Endodermal cell (in vitro differentiated cells): ENCODE data around the gene GABRB2. TPM values are rescaled to one million over a fixed set of nuclear protein-coding genes. Genes with fewer than 3 reads are reported as not detected.

Source experiments
- DNase-seq: peaks from one replicate; pipeline ENCODE4 v3.0.0-alpha.2; 2017
- H3K27ac ChIP-seq: 2 replicates; pipeline ENCODE4 v1.5.1; 2013; ENCODE audit warnings: mild to moderate bottlenecking, low read depth, low read length, moderate library complexity
- H3K27me3 ChIP-seq: 2 replicates; pipeline ENCODE4 v1.6.1; 2013; ENCODE audit warnings: mild to moderate bottlenecking, low read length, moderate library complexity; ENCODE audit not compliant: insufficient read depth, control insufficient read depth, poor library complexity, severe bottlenecking
- H3K36me3 ChIP-seq: 2 replicates; pipeline ENCODE4 v1.7.0; 2013; ENCODE audit warnings: mild to moderate bottlenecking, low read length, moderate library complexity; ENCODE audit not compliant: control insufficient read depth, insufficient read depth
- H3K4me1 ChIP-seq: one replicate; pipeline ENCODE4 v1.7.0; 2013; ENCODE audit warnings: low read length; ENCODE audit not compliant: control insufficient read depth, insufficient read depth
- H3K4me3 ChIP-seq: 2 replicates; pipeline ENCODE4 v1.5.1; 2013; ENCODE audit warnings: mild to moderate bottlenecking, low read length, moderate library complexity
- H3K9ac ChIP-seq: 2 replicates; pipeline ENCODE4 v1.6.1; 2013; ENCODE audit warnings: mild to moderate bottlenecking, low read length, moderate library complexity; ENCODE audit not compliant: poor library complexity, severe bottlenecking; ENCODE audit errors: extremely low read depth
- H3K9me3 ChIP-seq: 2 replicates; pipeline ENCODE4 v1.6.1; 2013; ENCODE audit warnings: mild to moderate bottlenecking, low read length, moderate library complexity; ENCODE audit not compliant: control insufficient read depth
- H3K27ac Mint-ChIP-seq: 2 replicates; pipeline ENCODE4 v1.8.0; 2020; ENCODE audit warnings: mixed read lengths
- H3K27me3 Mint-ChIP-seq: 2 replicates; pipeline ENCODE4 v1.8.0; 2021; ENCODE audit warnings: mild to moderate bottlenecking, mixed read lengths; ENCODE audit not compliant: insufficient read depth
- H3K36me3 Mint-ChIP-seq: 2 replicates; pipeline ENCODE4 v1.8.0; 2020; ENCODE audit warnings: low read depth, mixed read lengths
- H3K4me1 Mint-ChIP-seq: 2 replicates; pipeline ENCODE4 v1.8.0; 2020; ENCODE audit warnings: mixed read lengths
- H3K4me3 Mint-ChIP-seq: 2 replicates; pipeline ENCODE4 v1.8.0; 2020; ENCODE audit warnings: mild to moderate bottlenecking, moderate library complexity, mixed read lengths
- H3K9me3 Mint-ChIP-seq: 2 replicates; pipeline ENCODE4 v1.8.0; 2020; ENCODE audit warnings: mild to moderate bottlenecking, mixed read lengths
- WGBS, 2 experiments: methylation state at CpG; one replicate each; pipeline versions ENCODE4 v1.1.5 to v1.1.7; 2013; ENCODE audit warnings: missing lambda C conversion rate in 2 of 2, mixed read lengths in 1 of 2; ENCODE audit not compliant: insufficient coverage in 1 of 2, insufficient read length in 1 of 2; 5-methylcytosine and 5-hydroxymethylcytosine counted together
- total RNA-seq, 2 donors: library from RNA; stranded (reverse); fragmentation: NEBNext Ultra II Directional in 1 of 2; extraction: Animal tissue kit (Norgen Biotek cat#: 25700) in 1 of 2; gene quantifications; 2 replicates in 1 of 2; 3 replicates in 1 of 2; pipeline ENCODE4 v1.2.1, GENCODE V29; 2021
- TF ChIP-seq, protein P1 (sequence below): fragments of 200-600 bp; sonication (generic); conservative IDR thresholded peaks from 2 replicates; pipeline ENCODE4 v1.5.0; 2021; ENCODE audit warnings: antibody characterized with exemption, mild to moderate bottlenecking

GABRB2 gene
- total RNA-seq, 2 donors from 2014 or later, result 0.77 to 2.5 TPM

DNA sequence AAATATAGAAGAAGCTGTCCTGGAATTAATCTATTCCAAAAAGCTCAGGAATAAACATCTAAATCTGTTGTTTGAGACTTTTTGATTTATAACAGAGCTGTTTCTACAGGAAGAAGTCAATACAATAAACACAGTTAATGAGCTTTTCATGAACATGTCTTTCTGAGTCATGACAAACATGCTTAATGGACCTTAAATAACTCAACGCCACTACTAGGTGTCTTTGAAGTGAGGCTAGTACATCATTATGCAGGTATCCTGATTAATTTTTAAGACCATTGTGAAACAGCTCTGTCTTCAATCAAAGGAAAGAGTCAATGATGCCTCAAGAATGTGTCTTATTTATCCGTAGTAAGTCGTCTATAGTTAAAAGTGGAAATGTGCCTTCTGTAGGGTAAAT is 131.6 kb downstream of the GABRB2 start:
- H3K36me3 ChIP-seq, result no peaks in the 10 kb centered on the region
- WGBS, 2 experiments, result 90% methylated on average over 3 of the region's 3 CpGs; no CpG with 5 or more reads in 1 of the 2 experiments
- DNase-seq, result no peak
- no peaks in the 10 kb centered on the region for H3K9me3 ChIP-seq
- Mint-ChIP-seq H3K9me3 (no peaks in the 10 kb centered on the region), H3K27ac (no peak overlapping the region), H3K4me1 (no peaks in the 10 kb centered on the region), H3K36me3 (no peaks in the 10 kb centered on the region), H3K27me3 (no peaks in the 10 kb centered on the region), H3K4me3 (no peak overlapping the region)
- no peaks in the 10 kb centered on the region for H3K4me1 ChIP-seq
- H3K9ac ChIP-seq, result no peak overlapping the region
- H3K27me3 ChIP-seq, result no peaks in the 10 kb centered on the region
- TF ChIP-seq, protein P1, sequence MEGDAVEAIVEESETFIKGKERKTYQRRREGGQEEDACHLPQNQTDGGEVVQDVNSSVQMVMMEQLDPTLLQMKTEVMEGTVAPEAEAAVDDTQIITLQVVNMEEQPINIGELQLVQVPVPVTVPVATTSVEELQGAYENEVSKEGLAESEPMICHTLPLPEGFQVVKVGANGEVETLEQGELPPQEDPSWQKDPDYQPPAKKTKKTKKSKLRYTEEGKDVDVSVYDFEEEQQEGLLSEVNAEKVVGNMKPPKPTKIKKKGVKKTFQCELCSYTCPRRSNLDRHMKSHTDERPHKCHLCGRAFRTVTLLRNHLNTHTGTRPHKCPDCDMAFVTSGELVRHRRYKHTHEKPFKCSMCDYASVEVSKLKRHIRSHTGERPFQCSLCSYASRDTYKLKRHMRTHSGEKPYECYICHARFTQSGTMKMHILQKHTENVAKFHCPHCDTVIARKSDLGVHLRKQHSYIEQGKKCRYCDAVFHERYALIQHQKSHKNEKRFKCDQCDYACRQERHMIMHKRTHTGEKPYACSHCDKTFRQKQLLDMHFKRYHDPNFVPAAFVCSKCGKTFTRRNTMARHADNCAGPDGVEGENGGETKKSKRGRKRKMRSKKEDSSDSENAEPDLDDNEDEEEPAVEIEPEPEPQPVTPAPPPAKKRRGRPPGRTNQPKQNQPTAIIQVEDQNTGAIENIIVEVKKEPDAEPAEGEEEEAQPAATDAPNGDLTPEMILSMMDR, result no peak
- H3K4me3 ChIP-seq, result no peak overlapping the region
- H3K27ac ChIP-seq, result no peak overlapping the region

DNA sequence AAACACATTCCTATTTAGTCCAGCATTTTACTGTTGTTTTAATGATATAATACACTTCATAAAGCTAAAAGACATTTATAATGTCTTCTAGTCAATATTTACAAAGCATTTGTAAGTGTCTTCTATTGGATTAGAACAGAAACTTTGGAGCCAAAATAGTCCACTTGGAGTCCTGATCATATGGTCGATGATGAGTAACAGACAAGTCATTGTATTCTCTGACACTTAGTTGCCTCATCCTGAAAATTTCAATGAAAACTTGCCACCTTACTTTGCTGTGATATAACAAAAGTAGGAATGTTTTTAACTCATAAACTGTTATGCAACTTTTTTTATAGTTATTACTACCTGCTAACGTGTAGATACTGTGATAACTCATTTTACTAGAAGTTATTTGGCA is 132.5 kb downstream of the GABRB2 start:
- H3K4me1 Mint-ChIP-seq, result no peaks in the 10 kb centered on the region
- no peak for DNase-seq
- no peak overlapping the region for H3K27ac ChIP-seq
- no peak overlapping the region for H3K4me3 Mint-ChIP-seq
- no peak overlapping the region for H3K4me3 ChIP-seq
- no peaks in the 10 kb centered on the region for H3K9me3 ChIP-seq
- no peaks in the 10 kb centered on the region for H3K27me3 Mint-ChIP-seq
- no peaks in the 10 kb centered on the region for H3K36me3 Mint-ChIP-seq
- H3K27ac Mint-ChIP-seq, result no peak overlapping the region
- no peaks in the 10 kb centered on the region for H3K4me1 ChIP-seq
- no peaks in the 10 kb centered on the region for H3K36me3 ChIP-seq
- TF ChIP-seq, protein P1, result no peak
- no peak overlapping the region for H3K9ac ChIP-seq
- 88 to 100% methylated on average over 1 of the region's 2 CpGs for WGBS, 2 experiments
- no peaks in the 10 kb centered on the region for H3K9me3 Mint-ChIP-seq
- H3K27me3 ChIP-seq, result no peaks in the 10 kb centered on the region

DNA sequence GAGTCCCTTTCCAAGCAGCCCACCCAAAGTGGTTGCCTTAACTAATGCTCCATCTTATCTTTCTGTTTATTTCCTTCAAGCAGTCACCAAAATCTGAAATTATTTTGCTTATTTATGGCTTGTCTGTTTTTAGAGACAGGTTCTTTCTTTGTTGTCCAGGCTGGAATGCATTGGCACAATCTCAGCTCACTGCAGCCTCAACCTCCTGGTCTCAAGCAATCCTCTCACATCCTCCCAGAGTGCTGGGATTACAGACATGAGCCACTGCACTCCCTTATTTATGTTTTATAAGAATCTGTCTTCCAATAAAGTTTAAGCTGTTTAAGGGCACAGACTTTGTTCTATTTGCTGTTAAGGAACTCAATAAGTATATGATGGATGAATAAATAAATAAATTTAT is 133.7 kb downstream of the GABRB2 start:
- no peak overlapping the region for H3K4me3 Mint-ChIP-seq
- H3K9ac ChIP-seq, result no peak overlapping the region
- H3K27me3 ChIP-seq, result no peaks in the 10 kb centered on the region
- H3K27ac ChIP-seq, result no peak overlapping the region
- H3K4me1 ChIP-seq, result peaks cover 2% of the 10 kb centered on the region
- no peaks in the 10 kb centered on the region for H3K9me3 ChIP-seq
- DNase-seq, result no peak
- no peaks in the 10 kb centered on the region for H3K36me3 ChIP-seq
- no peaks in the 10 kb centered on the region for H3K9me3 Mint-ChIP-seq
- no peak overlapping the region for H3K27ac Mint-ChIP-seq
- no peaks in the 10 kb centered on the region for H3K27me3 Mint-ChIP-seq
- no peak overlapping the region for H3K4me3 ChIP-seq
- H3K4me1 Mint-ChIP-seq, result no peaks in the 10 kb centered on the region
- no peaks in the 10 kb centered on the region for H3K36me3 Mint-ChIP-seq
- TF ChIP-seq, protein P1, result no peak
